ENCODE measurements around the gene GJA3. TPM values are rescaled to one million over a fixed set of nuclear protein-coding genes. Genes with fewer than 3 reads are reported as not detected.
A peak's percentile ranks its signal among the peaks of the same experiment; 100 is the strongest.

Gene GJA3
- total and polyA plus RNA-seq, 9 of the 15 experiments (the other 6 are each of a cell fraction or from before 2014, with no cell fraction given) = 0.03 to 0.13 (median 0.04) TPM; not detected in 4

DNA sequence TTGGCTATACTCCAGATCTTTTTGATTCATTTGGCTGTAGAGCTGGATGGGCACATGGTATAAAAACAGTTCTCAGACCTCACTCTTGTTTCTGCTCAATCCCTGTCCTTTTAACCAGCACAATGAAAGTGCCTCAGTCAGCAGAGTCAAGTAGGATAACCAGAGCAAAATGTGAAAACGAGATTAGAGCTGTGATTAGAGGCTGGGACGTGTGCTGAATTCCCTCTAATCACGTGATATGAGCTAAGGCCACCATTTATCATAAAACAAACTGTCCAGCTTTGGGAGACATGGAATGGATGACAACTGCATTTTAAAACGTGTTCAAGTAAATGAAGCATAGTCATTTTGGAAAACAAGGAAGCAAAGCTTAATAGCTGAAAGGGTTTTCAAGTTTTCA, 54.1 kb downstream of the GJA3 start (continued):
- TF ChIP-seq, protein P1, sequence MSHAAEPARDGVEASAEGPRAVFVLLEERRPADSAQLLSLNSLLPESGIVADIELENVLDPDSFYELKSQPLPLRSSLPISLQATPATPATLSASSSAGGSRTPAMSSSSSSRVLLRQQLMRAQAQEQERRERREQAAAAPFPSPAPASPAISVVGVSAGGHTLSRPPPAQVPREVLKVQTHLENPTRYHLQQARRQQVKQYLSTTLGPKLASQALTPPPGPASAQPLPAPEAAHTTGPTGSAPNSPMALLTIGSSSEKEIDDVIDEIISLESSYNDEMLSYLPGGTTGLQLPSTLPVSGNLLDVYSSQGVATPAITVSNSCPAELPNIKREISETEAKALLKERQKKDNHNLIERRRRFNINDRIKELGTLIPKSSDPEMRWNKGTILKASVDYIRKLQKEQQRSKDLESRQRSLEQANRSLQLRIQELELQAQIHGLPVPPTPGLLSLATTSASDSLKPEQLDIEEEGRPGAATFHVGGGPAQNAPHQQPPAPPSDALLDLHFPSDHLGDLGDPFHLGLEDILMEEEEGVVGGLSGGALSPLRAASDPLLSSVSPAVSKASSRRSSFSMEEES (CRISPR knock-in tag; IDR thresholded peaks at IDR 0.05) = peak; percentile 94
- TF ChIP-seq, protein P2, sequence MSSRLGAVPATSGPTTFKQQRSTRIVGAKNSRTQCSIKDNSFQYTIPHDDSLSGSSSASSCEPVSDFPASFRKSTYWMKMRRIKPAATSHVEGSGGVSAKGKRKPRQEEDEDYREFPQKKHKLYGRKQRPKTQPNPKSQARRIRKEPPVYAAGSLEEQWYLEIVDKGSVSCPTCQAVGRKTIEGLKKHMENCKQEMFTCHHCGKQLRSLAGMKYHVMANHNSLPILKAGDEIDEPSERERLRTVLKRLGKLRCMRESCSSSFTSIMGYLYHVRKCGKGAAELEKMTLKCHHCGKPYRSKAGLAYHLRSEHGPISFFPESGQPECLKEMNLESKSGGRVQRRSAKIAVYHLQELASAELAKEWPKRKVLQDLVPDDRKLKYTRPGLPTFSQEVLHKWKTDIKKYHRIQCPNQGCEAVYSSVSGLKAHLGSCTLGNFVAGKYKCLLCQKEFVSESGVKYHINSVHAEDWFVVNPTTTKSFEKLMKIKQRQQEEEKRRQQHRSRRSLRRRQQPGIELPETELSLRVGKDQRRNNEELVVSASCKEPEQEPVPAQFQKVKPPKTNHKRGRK (tag; IDR thresholded peaks at IDR 0.05) = no peak
- TF ChIP-seq XRCC5 (IDR thresholded peaks at IDR 0.05; ENCODE audit: low read depth, low read length) (no peak), RAD51 (IDR thresholded peaks at IDR 0.05; ENCODE audit: borderline replicate concordance, low read depth) (peak; percentile 78), NFE2L1 (tag; IDR thresholded peaks at IDR 0.05; ENCODE audit: borderline replicate concordance, low read depth) (no peak), CBFA2T2 (conservative IDR thresholded peaks at IDR 0.05) (peak; percentile 35), DPF2 (IDR thresholded peaks at IDR 0.05) (no peak), HNRNPLL (IDR thresholded peaks at IDR 0.05; ENCODE audit: low read depth, low read length, poor library complexity, severe bottlenecking) (no peak), ZNF121 (CRISPR knock-in tag; conservative IDR thresholded peaks at IDR 0.05) (no peak), PRMT5 (CRISPR knock-in tag; IDR thresholded peaks at IDR 0.05) (no peak), CSDE1 (IDR thresholded peaks at IDR 0.05) (no peak)
- TF ChIP-seq, protein P3, sequence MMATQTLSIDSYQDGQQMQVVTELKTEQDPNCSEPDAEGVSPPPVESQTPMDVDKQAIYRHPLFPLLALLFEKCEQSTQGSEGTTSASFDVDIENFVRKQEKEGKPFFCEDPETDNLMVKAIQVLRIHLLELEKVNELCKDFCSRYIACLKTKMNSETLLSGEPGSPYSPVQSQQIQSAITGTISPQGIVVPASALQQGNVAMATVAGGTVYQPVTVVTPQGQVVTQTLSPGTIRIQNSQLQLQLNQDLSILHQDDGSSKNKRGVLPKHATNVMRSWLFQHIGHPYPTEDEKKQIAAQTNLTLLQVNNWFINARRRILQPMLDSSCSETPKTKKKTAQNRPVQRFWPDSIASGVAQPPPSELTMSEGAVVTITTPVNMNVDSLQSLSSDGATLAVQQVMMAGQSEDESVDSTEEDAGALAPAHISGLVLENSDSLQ (IDR thresholded peaks at IDR 0.05) = no peak
- TF ChIP-seq, protein P4, sequence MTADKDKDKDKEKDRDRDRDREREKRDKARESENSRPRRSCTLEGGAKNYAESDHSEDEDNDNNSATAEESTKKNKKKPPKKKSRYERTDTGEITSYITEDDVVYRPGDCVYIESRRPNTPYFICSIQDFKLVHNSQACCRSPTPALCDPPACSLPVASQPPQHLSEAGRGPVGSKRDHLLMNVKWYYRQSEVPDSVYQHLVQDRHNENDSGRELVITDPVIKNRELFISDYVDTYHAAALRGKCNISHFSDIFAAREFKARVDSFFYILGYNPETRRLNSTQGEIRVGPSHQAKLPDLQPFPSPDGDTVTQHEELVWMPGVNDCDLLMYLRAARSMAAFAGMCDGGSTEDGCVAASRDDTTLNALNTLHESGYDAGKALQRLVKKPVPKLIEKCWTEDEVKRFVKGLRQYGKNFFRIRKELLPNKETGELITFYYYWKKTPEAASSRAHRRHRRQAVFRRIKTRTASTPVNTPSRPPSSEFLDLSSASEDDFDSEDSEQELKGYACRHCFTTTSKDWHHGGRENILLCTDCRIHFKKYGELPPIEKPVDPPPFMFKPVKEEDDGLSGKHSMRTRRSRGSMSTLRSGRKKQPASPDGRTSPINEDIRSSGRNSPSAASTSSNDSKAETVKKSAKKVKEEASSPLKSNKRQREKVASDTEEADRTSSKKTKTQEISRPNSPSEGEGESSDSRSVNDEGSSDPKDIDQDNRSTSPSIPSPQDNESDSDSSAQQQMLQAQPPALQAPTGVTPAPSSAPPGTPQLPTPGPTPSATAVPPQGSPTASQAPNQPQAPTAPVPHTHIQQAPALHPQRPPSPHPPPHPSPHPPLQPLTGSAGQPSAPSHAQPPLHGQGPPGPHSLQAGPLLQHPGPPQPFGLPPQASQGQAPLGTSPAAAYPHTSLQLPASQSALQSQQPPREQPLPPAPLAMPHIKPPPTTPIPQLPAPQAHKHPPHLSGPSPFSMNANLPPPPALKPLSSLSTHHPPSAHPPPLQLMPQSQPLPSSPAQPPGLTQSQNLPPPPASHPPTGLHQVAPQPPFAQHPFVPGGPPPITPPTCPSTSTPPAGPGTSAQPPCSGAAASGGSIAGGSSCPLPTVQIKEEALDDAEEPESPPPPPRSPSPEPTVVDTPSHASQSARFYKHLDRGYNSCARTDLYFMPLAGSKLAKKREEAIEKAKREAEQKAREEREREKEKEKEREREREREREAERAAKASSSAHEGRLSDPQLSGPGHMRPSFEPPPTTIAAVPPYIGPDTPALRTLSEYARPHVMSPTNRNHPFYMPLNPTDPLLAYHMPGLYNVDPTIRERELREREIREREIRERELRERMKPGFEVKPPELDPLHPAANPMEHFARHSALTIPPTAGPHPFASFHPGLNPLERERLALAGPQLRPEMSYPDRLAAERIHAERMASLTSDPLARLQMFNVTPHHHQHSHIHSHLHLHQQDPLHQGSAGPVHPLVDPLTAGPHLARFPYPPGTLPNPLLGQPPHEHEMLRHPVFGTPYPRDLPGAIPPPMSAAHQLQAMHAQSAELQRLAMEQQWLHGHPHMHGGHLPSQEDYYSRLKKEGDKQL (CRISPR knock-in tag; IDR thresholded peaks at IDR 0.05; ENCODE audit: borderline replicate concordance) = no peak
- TF ChIP-seq, protein P5, sequence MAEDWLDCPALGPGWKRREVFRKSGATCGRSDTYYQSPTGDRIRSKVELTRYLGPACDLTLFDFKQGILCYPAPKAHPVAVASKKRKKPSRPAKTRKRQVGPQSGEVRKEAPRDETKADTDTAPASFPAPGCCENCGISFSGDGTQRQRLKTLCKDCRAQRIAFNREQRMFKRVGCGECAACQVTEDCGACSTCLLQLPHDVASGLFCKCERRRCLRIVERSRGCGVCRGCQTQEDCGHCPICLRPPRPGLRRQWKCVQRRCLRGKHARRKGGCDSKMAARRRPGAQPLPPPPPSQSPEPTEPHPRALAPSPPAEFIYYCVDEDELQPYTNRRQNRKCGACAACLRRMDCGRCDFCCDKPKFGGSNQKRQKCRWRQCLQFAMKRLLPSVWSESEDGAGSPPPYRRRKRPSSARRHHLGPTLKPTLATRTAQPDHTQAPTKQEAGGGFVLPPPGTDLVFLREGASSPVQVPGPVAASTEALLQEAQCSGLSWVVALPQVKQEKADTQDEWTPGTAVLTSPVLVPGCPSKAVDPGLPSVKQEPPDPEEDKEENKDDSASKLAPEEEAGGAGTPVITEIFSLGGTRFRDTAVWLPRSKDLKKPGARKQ (CRISPR knock-in tag; IDR thresholded peaks at IDR 0.05) = no peak
- TF ChIP-seq, protein P6, sequence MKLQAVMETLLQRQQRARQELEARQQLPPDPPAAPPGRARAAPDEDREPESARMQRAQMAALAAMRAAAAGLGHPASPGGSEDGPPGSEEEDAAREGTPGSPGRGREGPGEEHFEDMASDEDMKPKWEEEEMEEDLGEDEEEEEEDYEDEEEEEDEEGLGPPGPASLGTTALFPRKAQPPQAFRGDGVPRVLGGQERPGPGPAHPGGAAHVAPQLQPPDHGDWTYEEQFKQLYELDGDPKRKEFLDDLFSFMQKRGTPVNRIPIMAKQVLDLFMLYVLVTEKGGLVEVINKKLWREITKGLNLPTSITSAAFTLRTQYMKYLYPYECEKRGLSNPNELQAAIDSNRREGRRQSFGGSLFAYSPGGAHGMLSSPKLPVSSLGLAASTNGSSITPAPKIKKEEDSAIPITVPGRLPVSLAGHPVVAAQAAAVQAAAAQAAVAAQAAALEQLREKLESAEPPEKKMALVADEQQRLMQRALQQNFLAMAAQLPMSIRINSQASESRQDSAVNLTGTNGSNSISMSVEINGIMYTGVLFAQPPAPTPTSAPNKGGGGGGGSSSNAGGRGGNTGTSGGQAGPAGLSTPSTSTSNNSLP (IDR thresholded peaks at IDR 0.05; ENCODE audit: borderline replicate concordance, low read depth, low read length) = no peak
